Stimulated activated naive B cell treated with anti-CD40 and anti-IgM and Interleukin-4, amounts not matched to agents 10 μg/mL and 1 μg/mL and 100 μg/mL, for 72 hours (primary cell): Measurements from ENCODE around the gene MYO1D.

Source experiments
- ATAC-seq, 2 donors: fragments of 150-1000 bp; cut with Tn5 transposase; replicated peaks; 2 replicates each; pipeline ENCODE4 v1.10.0; 2021; ENCODE audit warnings: moderate library complexity in 1 of 2
- DNase-seq: peaks from one replicate; pipeline ENCODE4 v3.0.0; 2021
- H3K27ac Mint-ChIP-seq: one replicate; pipeline ENCODE4 v1.8.0; 2022; ENCODE audit warnings: mild to moderate bottlenecking, mixed read lengths
- H3K27me3 Mint-ChIP-seq, 2 donors: one replicate each; pipeline ENCODE4 v1.8.0; 2022; ENCODE audit warnings: mixed read lengths in 2 of 2
- H3K36me3 Mint-ChIP-seq, 2 donors: one replicate each; pipeline ENCODE4 v1.8.0; 2022; ENCODE audit warnings: mixed read lengths in 2 of 2, mild to moderate bottlenecking in 1 of 2
- H3K4me1 Mint-ChIP-seq, 2 donors: one replicate each; pipeline ENCODE4 v1.8.0; 2022; ENCODE audit warnings: mixed read lengths in 2 of 2, mild to moderate bottlenecking in 1 of 2
- H3K4me3 Mint-ChIP-seq, 2 donors: one replicate each; pipeline ENCODE4 v1.8.0; 2022; ENCODE audit warnings: mild to moderate bottlenecking in 2 of 2, mixed read lengths in 2 of 2, moderate library complexity in 1 of 2
- H3K9me3 Mint-ChIP-seq, 2 donors: one replicate each; pipeline ENCODE4 v1.8.0; 2022; ENCODE audit warnings: mixed read lengths in 2 of 2, mild to moderate bottlenecking in 1 of 2

MYO1D gene

GRCh38 chr17:32444301-32445073 lies 432.4 kb downstream of the MYO1D start, which contains the start of gene PSMD11:
PSMD11 (plus strand) TSS chr17:32444510; CDS start chr17:32444524, 14 bp downstream.
- DNase-seq, result peak; percentile 97
- no peaks in the 10 kb centered on the region for H3K9me3 Mint-ChIP-seq
- peaks cover 10 to 23% of the 10 kb centered on the region in 2 donors for H3K36me3 Mint-ChIP-seq
- ATAC-seq, result peak; percentile 95 to 97
- peak within 1 kb of the TSS; percentile 91 to 96 for H3K4me3 Mint-ChIP-seq
- peak within 1 kb of the TSS; percentile 95 for H3K27ac Mint-ChIP-seq
- peaks cover 0 to 6% of the 10 kb centered on the region in 2 donors for H3K27me3 Mint-ChIP-seq
- H3K4me1 Mint-ChIP-seq, result peaks cover 16 to 33% of the 10 kb centered on the region in 2 donors

GRCh38 chr17:32443827-32444300 lies 433.1 kb downstream of the MYO1D start:
- peaks cover 16 to 33% of the 10 kb centered on the region in 2 donors for H3K4me1 Mint-ChIP-seq
- H3K27ac Mint-ChIP-seq, result peak overlapping the region; percentile 95
- DNase-seq, result no peak
- peak overlapping the region; percentile 91 to 96 for H3K4me3 Mint-ChIP-seq
- H3K36me3 Mint-ChIP-seq, result peaks cover 9 to 20% of the 10 kb centered on the region in 2 donors
- ATAC-seq, result peak; percentile 6 to 7
- peaks cover 0 to 6% of the 10 kb centered on the region in 2 donors for H3K27me3 Mint-ChIP-seq
- H3K9me3 Mint-ChIP-seq, result no peaks in the 10 kb centered on the region
